H9 (cell line): ENCODE measurements around the gene RAD23B. TPM values are rescaled to one million over a fixed set of nuclear protein-coding genes. Genes with fewer than 3 reads are reported as not detected.

Source experiments
- DNase-seq: peaks from one replicate; pipeline ENCODE4 v3.0.0-alpha.2; 2017
- H2AFZ ChIP-seq: one replicate; pipeline ENCODE4 v1.6.1; 2013; ENCODE audit warnings: mild to moderate bottlenecking, low read length, control low read depth, moderate library complexity
- H2AK5ac ChIP-seq: 2 replicates; pipeline ENCODE4 v1.6.1; 2013; ENCODE audit warnings: low read length, control low read depth, mixed read lengths; ENCODE audit not compliant: insufficient read length
- H2BK120ac ChIP-seq: one replicate; pipeline ENCODE4 v1.6.1; 2013; ENCODE audit warnings: low read depth, mild to moderate bottlenecking, low read length, control low read depth, inconsistent platforms; ENCODE audit not compliant: poor library complexity, severe bottlenecking
- H2BK12ac ChIP-seq: 2 replicates; pipeline ENCODE4 v1.6.1; 2013; ENCODE audit warnings: low read length, control low read depth, mixed read lengths, low read depth; ENCODE audit not compliant: insufficient read length
- H2BK15ac ChIP-seq: 2 replicates; pipeline ENCODE4 v1.6.1; 2013; ENCODE audit warnings: low read depth, low read length, control low read depth
- H2BK20ac ChIP-seq: one replicate; pipeline ENCODE4 v1.6.1; 2013; ENCODE audit warnings: low read depth, mild to moderate bottlenecking, low read length, control low read depth, inconsistent platforms; ENCODE audit not compliant: poor library complexity, severe bottlenecking
- H2BK5ac ChIP-seq: 2 replicates; pipeline ENCODE4 v1.6.1; 2013; ENCODE audit warnings: low read length, control low read depth, mixed read lengths; ENCODE audit not compliant: insufficient read length
- H3K14ac ChIP-seq: 2 replicates; pipeline ENCODE4 v1.6.1; 2013; ENCODE audit warnings: low read length, control low read depth; ENCODE audit not compliant: insufficient read depth
- H3K18ac ChIP-seq: 2 replicates; pipeline ENCODE4 v1.6.1; 2013; ENCODE audit warnings: low read depth, mild to moderate bottlenecking, mixed read lengths, low read length, control low read depth; ENCODE audit not compliant: insufficient read length
- H3K23ac ChIP-seq: 2 replicates; pipeline ENCODE4 v1.6.1; 2013; ENCODE audit warnings: low read length, control low read depth, mixed read lengths, low read depth; ENCODE audit not compliant: insufficient read length
- H3K23me2 ChIP-seq: 2 replicates; pipeline ENCODE4 v1.6.1; 2013; ENCODE audit warnings: low read depth, mild to moderate bottlenecking, mixed read lengths, low read length, control low read depth; ENCODE audit not compliant: insufficient read length, poor library complexity, severe bottlenecking
- H3K27ac ChIP-seq: 2 replicates; pipeline ENCODE4 v1.5.1; 2013; ENCODE audit warnings: low read length, control low read depth, mixed read lengths, low read depth; ENCODE audit not compliant: insufficient read length
- H3K27me3 ChIP-seq: 2 replicates; pipeline ENCODE4 v1.6.1; 2013; ENCODE audit warnings: low read length, control low read depth, inconsistent platforms; ENCODE audit not compliant: insufficient read depth
- H3K4ac ChIP-seq: 2 replicates; pipeline ENCODE4 v1.6.1; 2013; ENCODE audit warnings: low read depth, mild to moderate bottlenecking, control low read depth, inconsistent platforms, low read length, moderate library complexity
- H3K4me1 ChIP-seq: 2 replicates; pipeline ENCODE4 v1.6.1; 2013; ENCODE audit warnings: low read length, control low read depth, inconsistent platforms; ENCODE audit not compliant: insufficient read depth
- H3K4me2 ChIP-seq: 2 replicates; pipeline ENCODE4 v1.6.1; 2013; ENCODE audit warnings: low read length, control low read depth, mixed read lengths; ENCODE audit not compliant: insufficient read length, insufficient read depth
- H3K56ac ChIP-seq: 2 replicates; pipeline ENCODE4 v1.6.1; 2013; ENCODE audit warnings: low read depth, mild to moderate bottlenecking, mixed read lengths, low read length, control low read depth; ENCODE audit not compliant: insufficient read length
- H3K79me1 ChIP-seq: 2 replicates; pipeline ENCODE4 v1.6.1; 2013; ENCODE audit warnings: low read depth, mild to moderate bottlenecking, moderate library complexity, low read length, control low read depth, inconsistent platforms; ENCODE audit not compliant: insufficient read depth, poor library complexity, severe bottlenecking
- H3K79me2 ChIP-seq: 2 replicates; pipeline ENCODE4 v1.6.1; 2013; ENCODE audit warnings: low read length, control low read depth, inconsistent platforms; ENCODE audit not compliant: insufficient read depth
- H3K9ac ChIP-seq: 2 replicates; pipeline ENCODE4 v1.6.1; 2013; ENCODE audit warnings: low read length, control low read depth, mixed read lengths; ENCODE audit not compliant: insufficient read length; ENCODE audit errors: extremely low read depth
- H3K9me3 ChIP-seq: one replicate; pipeline ENCODE4 v1.6.1; 2013; ENCODE audit warnings: low read depth, low read length, inconsistent platforms; ENCODE audit not compliant: control insufficient read depth
- H3T11ph ChIP-seq: one replicate; pipeline ENCODE4 v1.6.1; 2013; ENCODE audit warnings: mild to moderate bottlenecking, low read length, control low read depth, inconsistent platforms
- H4K20me1 ChIP-seq: one replicate; pipeline ENCODE4 v1.6.1; 2013; ENCODE audit not compliant: control insufficient read depth, insufficient read length, insufficient read depth
- H4K5ac ChIP-seq: 2 replicates; pipeline ENCODE4 v1.6.1; 2013; ENCODE audit warnings: low read depth, mild to moderate bottlenecking, mixed read lengths, low read length, control low read depth; ENCODE audit not compliant: insufficient read length
- H4K8ac ChIP-seq: replicated peaks from 2 replicates; pipeline ENCODE4 v1.6.1; 2013; ENCODE audit warnings: low read length, control low read depth, mixed read lengths, low read depth; ENCODE audit not compliant: insufficient read length
- H4K91ac ChIP-seq: 2 replicates; pipeline ENCODE4 v1.6.1; 2013; ENCODE audit warnings: low read depth, mild to moderate bottlenecking, moderate library complexity, mixed read lengths, low read length, control low read depth; ENCODE audit not compliant: insufficient read length
- H3K27ac Mint-ChIP-seq, 3 experiments: 2 replicates in 2 of 3; 3 replicates in 1 of 3; pipeline ENCODE4 v1.8.0; 2020 to 2021; ENCODE audit warnings: mixed read lengths in 3 of 3, mild to moderate bottlenecking in 1 of 3, moderate library complexity in 1 of 3
- H3K27me3 Mint-ChIP-seq: 2 replicates; pipeline ENCODE4 v1.8.0; 2021; ENCODE audit warnings: low read depth, mild to moderate bottlenecking, moderate library complexity, mixed read lengths
- H3K36me3 Mint-ChIP-seq, 3 experiments: 2 replicates in 2 of 3; 3 replicates in 1 of 3; pipeline ENCODE4 v1.8.0; 2020 to 2021; ENCODE audit warnings: low read depth in 3 of 3, mixed read lengths in 3 of 3; ENCODE audit not compliant: insufficient read depth in 1 of 3
- H3K4me1 Mint-ChIP-seq, 2 experiments: 2 replicates each; pipeline ENCODE4 v1.8.0; 2020; ENCODE audit warnings: mixed read lengths in 2 of 2
- H3K4me3 Mint-ChIP-seq, 2 experiments: 2 replicates in 1 of 2; 3 replicates in 1 of 2; pipeline ENCODE4 v1.8.0; 2020 to 2021; ENCODE audit warnings: mild to moderate bottlenecking in 2 of 2, mixed read lengths in 2 of 2, moderate library complexity in 1 of 2
- H3K9me3 Mint-ChIP-seq, 2 experiments: 2 replicates in 1 of 2; 3 replicates in 1 of 2; pipeline ENCODE4 v1.8.0; 2020; ENCODE audit warnings: mild to moderate bottlenecking in 2 of 2, mixed read lengths in 2 of 2, moderate library complexity in 1 of 2
- total RNA-seq: library from RNA; stranded (reverse); gene quantifications from 2 replicates; pipeline ENCODE4 v1.2.1, GENCODE V29; 2021
- TF ChIP-seq, protein P1 (sequence below): fragments of 200-600 bp; sonication (generic); conservative IDR thresholded peaks from 3 replicates; pipeline ENCODE4 v1.8.0; 2021; ENCODE audit warnings: antibody characterized with exemption, mild to moderate bottlenecking

The RAD23B gene
- total RNA-seq, 1 experiment from 2014 or later = 154 TPM

DNA sequence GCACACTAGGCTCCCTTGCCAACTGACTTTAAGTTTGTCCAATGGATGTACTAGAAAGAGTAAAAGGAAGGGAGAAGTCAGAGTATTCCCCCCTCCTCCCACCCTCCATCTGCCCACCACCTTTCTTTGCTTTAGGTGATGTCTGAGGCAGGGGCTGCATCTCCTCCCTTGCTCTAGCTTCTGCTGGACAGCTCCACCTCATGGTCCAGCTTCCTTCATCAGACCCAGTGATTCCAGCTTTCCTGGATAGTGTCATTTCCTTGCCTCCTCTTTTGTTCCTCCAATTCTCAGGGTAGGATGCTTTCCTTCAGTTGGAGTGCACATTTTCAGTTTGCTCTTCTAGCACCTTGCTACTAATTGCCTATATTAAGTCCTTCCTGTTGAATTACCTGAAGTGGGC is 67.4 kb downstream of the RAD23B start:
- no peak overlapping the region for H3K27ac ChIP-seq
- no peak for DNase-seq
- TF ChIP-seq, protein P1, sequence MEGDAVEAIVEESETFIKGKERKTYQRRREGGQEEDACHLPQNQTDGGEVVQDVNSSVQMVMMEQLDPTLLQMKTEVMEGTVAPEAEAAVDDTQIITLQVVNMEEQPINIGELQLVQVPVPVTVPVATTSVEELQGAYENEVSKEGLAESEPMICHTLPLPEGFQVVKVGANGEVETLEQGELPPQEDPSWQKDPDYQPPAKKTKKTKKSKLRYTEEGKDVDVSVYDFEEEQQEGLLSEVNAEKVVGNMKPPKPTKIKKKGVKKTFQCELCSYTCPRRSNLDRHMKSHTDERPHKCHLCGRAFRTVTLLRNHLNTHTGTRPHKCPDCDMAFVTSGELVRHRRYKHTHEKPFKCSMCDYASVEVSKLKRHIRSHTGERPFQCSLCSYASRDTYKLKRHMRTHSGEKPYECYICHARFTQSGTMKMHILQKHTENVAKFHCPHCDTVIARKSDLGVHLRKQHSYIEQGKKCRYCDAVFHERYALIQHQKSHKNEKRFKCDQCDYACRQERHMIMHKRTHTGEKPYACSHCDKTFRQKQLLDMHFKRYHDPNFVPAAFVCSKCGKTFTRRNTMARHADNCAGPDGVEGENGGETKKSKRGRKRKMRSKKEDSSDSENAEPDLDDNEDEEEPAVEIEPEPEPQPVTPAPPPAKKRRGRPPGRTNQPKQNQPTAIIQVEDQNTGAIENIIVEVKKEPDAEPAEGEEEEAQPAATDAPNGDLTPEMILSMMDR = no peak
- no peak overlapping the region for H3K4ac ChIP-seq
- H2BK120ac ChIP-seq = no peak overlapping the region
- H4K91ac ChIP-seq = no peak overlapping the region
- H2BK5ac ChIP-seq = no peak overlapping the region
- H3K27me3 Mint-ChIP-seq = peaks cover 3% of the 10 kb centered on the region; the same call in 1 of the 2 replicates
- no peak overlapping the region for H2BK20ac ChIP-seq
- H3T11ph ChIP-seq = no peak overlapping the region
- no peak overlapping the region for H2BK15ac ChIP-seq
- no peak overlapping the region for H2BK12ac ChIP-seq
- no peak overlapping the region for H3K9ac ChIP-seq
- H2AFZ ChIP-seq = no peak overlapping the region
- no peaks in the 10 kb centered on the region for H3K23me2 ChIP-seq
- no peak overlapping the region for H3K14ac ChIP-seq
- H3K9me3 ChIP-seq = no peaks in the 10 kb centered on the region
- H3K79me2 ChIP-seq = no peaks in the 10 kb centered on the region
- no peaks in the 10 kb centered on the region for H4K20me1 ChIP-seq
- no peaks in the 10 kb centered on the region for H3K27me3 ChIP-seq
- peaks cover 8% of the 10 kb centered on the region; the same call in 1 of the 2 replicates for H3K4me1 ChIP-seq
- peaks cover 14% of the 10 kb centered on the region in 2 experiments for H3K4me1 Mint-ChIP-seq
- H3K9me3 Mint-ChIP-seq = peaks cover 7 to 8% of the 10 kb centered on the region in 2 experiments; a peak in 2 of 5 replicates
- H3K56ac ChIP-seq = no peak overlapping the region
- no peak overlapping the region for H4K8ac ChIP-seq
- no peak overlapping the region for H3K4me3 Mint-ChIP-seq
- no peak overlapping the region for H3K27ac Mint-ChIP-seq
- H3K79me1 ChIP-seq = no peaks in the 10 kb centered on the region
- no peak overlapping the region for H4K5ac ChIP-seq
- H3K23ac ChIP-seq = no peak overlapping the region
- no peak overlapping the region for H3K18ac ChIP-seq
- H2AK5ac ChIP-seq = no peak overlapping the region
- H3K4me2 ChIP-seq = no peak overlapping the region
- no peaks in the 10 kb centered on the region; a peak in 1 of 7 replicates for H3K36me3 Mint-ChIP-seq
